OCI-LY7 (cell line): ENCODE measurements around the gene MYOT. TPM values are rescaled to one million over a fixed set of nuclear protein-coding genes. Genes with fewer than 3 reads are reported as not detected.

ENCODE experiments used
- total RNA-seq, 2 experiments: library from RNA; depleted of rRNA in 1 of 2; stranded (reverse); fragments of >200 nt in 1 of 2; shearing (Covaris generic) in 1 of 2; gene quantifications; 2 replicates each; pipeline ENCODE4 v1.2.3, GENCODE V29; 2014 to 2022

The MYOT gene
- total RNA-seq, 2 experiments from 2014 or later = not detected

Other genes with a start within 250 kb of the MYOT start
- 0.23 and 0.28 TPM in 2 replicates for gene KLHL3, start 131.8 kb upstream of the MYOT start, total RNA-seq (2014; rRNA removed; shearing (Covaris generic))
- gene KLHL3, start 131.8 kb upstream of the MYOT start, total RNA-seq (2022) = 5.2 and 6.2 TPM in 2 replicates
- 20.6 and 25.8 TPM in 2 replicates for gene HNRNPA0, start 113.5 kb upstream of the MYOT start, total RNA-seq (2014; rRNA removed; shearing (Covaris generic))
- gene HNRNPA0, start 113.5 kb upstream of the MYOT start, total RNA-seq (2022) = 46.0 and 50.3 TPM in 2 replicates
- not detected in 2 replicates for gene PKD2L2, start 21.6 kb downstream of the MYOT start, total RNA-seq (2014; rRNA removed; shearing (Covaris generic))
- gene PKD2L2, start 21.6 kb downstream of the MYOT start, total RNA-seq (2022) = not detected in 2 replicates
- 9.8 and 21.5 TPM in 2 replicates for gene FAM13B, start 165.2 kb downstream of the MYOT start, total RNA-seq (2014; rRNA removed; shearing (Covaris generic))
- 29.8 and 35.7 TPM in 2 replicates for gene FAM13B, start 165.2 kb downstream of the MYOT start, total RNA-seq (2022)
- gene WNT8A, start 216.2 kb downstream of the MYOT start, total RNA-seq (2014; rRNA removed; shearing (Covaris generic)) = not detected in 2 replicates
- gene WNT8A, start 216.2 kb downstream of the MYOT start, total RNA-seq (2022) = not detected in 2 replicates